Parathyroid adenoma (tissue), 2 donors: ENCODE data around the gene NR1I2.

Source experiments
- H2AFZ ChIP-seq: fragments of 300-600 bp; sonication (generic); one replicate; pipeline ENCODE4 v1.7.0; 2017; ENCODE audit warnings: antibody characterized with exemption, mild to moderate bottlenecking
- H3K27ac ChIP-seq: fragments of 300-600 bp; sonication (generic); one replicate; pipeline ENCODE4 v1.7.0; 2017
- H3K27me3 ChIP-seq: fragments of 300-600 bp; sonication (generic); one replicate; pipeline ENCODE4 v1.7.0; 2017; ENCODE audit warnings: low read length; ENCODE audit not compliant: control insufficient read depth, insufficient read depth
- H3K36me3 ChIP-seq: fragments of 300-600 bp; sonication (generic); one replicate; pipeline ENCODE4 v1.7.0; 2017; ENCODE audit warnings: low read length; ENCODE audit not compliant: control insufficient read depth, insufficient read depth
- H3K4me1 ChIP-seq: fragments of 300-600 bp; sonication (generic); one replicate; pipeline ENCODE4 v1.7.0; 2017; ENCODE audit warnings: control low read depth
- H3K4me2 ChIP-seq: fragments of 300-600 bp; sonication (generic); one replicate; pipeline ENCODE4 v1.7.0; 2017; ENCODE audit warnings: low read length
- H3K4me3 ChIP-seq: fragments of 300-600 bp; sonication (generic); one replicate; pipeline ENCODE4 v1.7.0; 2017; ENCODE audit warnings: low read depth, low read length
- H3K79me2 ChIP-seq: fragments of 300-600 bp; sonication (generic); one replicate; pipeline ENCODE4 v1.7.0; 2017; ENCODE audit warnings: control low read depth
- H3K9ac ChIP-seq: fragments of 300-600 bp; sonication (generic); one replicate; pipeline ENCODE4 v1.7.0; 2017; ENCODE audit warnings: mild to moderate bottlenecking
- H3K9me3 ChIP-seq: fragments of 300-600 bp; sonication (generic); one replicate; pipeline ENCODE4 v1.7.0; 2017; ENCODE audit warnings: low read length; ENCODE audit not compliant: control insufficient read depth
- TF ChIP-seq, protein P1 (sequence below): fragments of 300-600 bp; sonication (generic); IDR thresholded peaks from one replicate; pipeline ENCODE4 v1.7.0; 2017; ENCODE audit warnings: antibody characterized with exemption, mild to moderate bottlenecking
- donor health status: primary hyperparathyroidism.

NR1I2 gene

DNA sequence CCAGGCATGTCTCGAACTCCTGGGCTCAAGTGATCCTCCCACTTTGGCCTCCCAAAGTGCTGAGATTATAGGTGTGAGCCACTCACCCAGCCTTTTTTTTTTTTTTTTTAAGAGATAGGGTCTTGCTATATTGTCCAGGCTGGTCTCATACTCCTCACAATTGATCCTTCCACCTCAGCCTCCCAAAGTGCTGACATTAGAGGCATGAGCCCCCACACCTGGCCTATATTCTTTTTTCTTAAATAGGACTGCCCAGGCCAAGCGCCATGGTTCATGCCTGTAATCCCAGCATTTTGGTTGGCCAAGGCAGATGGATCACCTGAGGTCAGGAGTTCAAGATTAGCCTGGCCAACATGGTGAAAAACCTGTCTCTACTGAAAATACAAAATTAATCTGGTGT, 12.5 kb downstream of the NR1I2 start:
- H2AFZ ChIP-seq: no peak overlapping the region
- H3K4me3 ChIP-seq: no peak overlapping the region
- H3K4me1 ChIP-seq: no peaks in the 10 kb centered on the region
- no peaks in the 10 kb centered on the region for H3K27me3 ChIP-seq
- H3K9ac ChIP-seq: no peak overlapping the region
- H3K9me3 ChIP-seq: no peaks in the 10 kb centered on the region
- TF ChIP-seq, protein P1, sequence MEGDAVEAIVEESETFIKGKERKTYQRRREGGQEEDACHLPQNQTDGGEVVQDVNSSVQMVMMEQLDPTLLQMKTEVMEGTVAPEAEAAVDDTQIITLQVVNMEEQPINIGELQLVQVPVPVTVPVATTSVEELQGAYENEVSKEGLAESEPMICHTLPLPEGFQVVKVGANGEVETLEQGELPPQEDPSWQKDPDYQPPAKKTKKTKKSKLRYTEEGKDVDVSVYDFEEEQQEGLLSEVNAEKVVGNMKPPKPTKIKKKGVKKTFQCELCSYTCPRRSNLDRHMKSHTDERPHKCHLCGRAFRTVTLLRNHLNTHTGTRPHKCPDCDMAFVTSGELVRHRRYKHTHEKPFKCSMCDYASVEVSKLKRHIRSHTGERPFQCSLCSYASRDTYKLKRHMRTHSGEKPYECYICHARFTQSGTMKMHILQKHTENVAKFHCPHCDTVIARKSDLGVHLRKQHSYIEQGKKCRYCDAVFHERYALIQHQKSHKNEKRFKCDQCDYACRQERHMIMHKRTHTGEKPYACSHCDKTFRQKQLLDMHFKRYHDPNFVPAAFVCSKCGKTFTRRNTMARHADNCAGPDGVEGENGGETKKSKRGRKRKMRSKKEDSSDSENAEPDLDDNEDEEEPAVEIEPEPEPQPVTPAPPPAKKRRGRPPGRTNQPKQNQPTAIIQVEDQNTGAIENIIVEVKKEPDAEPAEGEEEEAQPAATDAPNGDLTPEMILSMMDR: no peak
- no peak overlapping the region for H3K27ac ChIP-seq
- no peaks in the 10 kb centered on the region for H3K79me2 ChIP-seq
- no peaks in the 10 kb centered on the region for H3K36me3 ChIP-seq
- H3K4me2 ChIP-seq: no peak overlapping the region

GRCh38 chr3:119794971-119795612, 13.2 kb downstream of the NR1I2 start:
- TF ChIP-seq, protein P1: no peak
- Histone ChIP-seq H3K4me1 (no peaks in the 10 kb centered on the region), H2AFZ (no peak overlapping the region), H3K27ac (no peak overlapping the region), H3K9ac (no peak overlapping the region), H3K36me3 (no peaks in the 10 kb centered on the region), H3K27me3 (no peaks in the 10 kb centered on the region), H3K79me2 (no peaks in the 10 kb centered on the region), H3K4me2 (no peak overlapping the region), H3K9me3 (no peaks in the 10 kb centered on the region), H3K4me3 (no peak overlapping the region)

GRCh38 chr3:119795849-119796248, 13.9 kb downstream of the NR1I2 start:
- Histone ChIP-seq H3K79me2 (no peaks in the 10 kb centered on the region), H3K9ac (no peak overlapping the region)

GRCh38 chr3:119796368-119796767, 14.5 kb downstream of the NR1I2 start:
- H3K4me2 ChIP-seq: no peak overlapping the region
- no peaks in the 10 kb centered on the region for H3K4me1 ChIP-seq
- H3K4me3 ChIP-seq: no peak overlapping the region
- no peak overlapping the region for H2AFZ ChIP-seq
- no peaks in the 10 kb centered on the region for H3K27me3 ChIP-seq
- no peak overlapping the region for H3K27ac ChIP-seq
- no peaks in the 10 kb centered on the region for H3K79me2 ChIP-seq
- TF ChIP-seq, protein P1: no peak
- H3K36me3 ChIP-seq: no peaks in the 10 kb centered on the region
- H3K9ac ChIP-seq: no peak overlapping the region
- no peaks in the 10 kb centered on the region for H3K9me3 ChIP-seq

More at GRCh38 chr3:119795849-119796248, 13.9 kb downstream of the NR1I2 start:
- no peak overlapping the region for H2AFZ ChIP-seq
- TF ChIP-seq, protein P1: no peak
- no peak overlapping the region for H3K27ac ChIP-seq
- H3K4me3 ChIP-seq: no peak overlapping the region
- no peaks in the 10 kb centered on the region for H3K27me3 ChIP-seq
- no peaks in the 10 kb centered on the region for H3K4me1 ChIP-seq
- no peaks in the 10 kb centered on the region for H3K36me3 ChIP-seq
- no peaks in the 10 kb centered on the region for H3K9me3 ChIP-seq
- H3K4me2 ChIP-seq: no peak overlapping the region

GRCh38 chr3:119796785-119797184, 14.9 kb downstream of the NR1I2 start:
- no peak overlapping the region for H3K9ac ChIP-seq
- no peaks in the 10 kb centered on the region for H3K79me2 ChIP-seq
- H2AFZ ChIP-seq: no peak overlapping the region
- TF ChIP-seq, protein P1: no peak
- no peak overlapping the region for H3K4me2 ChIP-seq
- no peak overlapping the region for H3K4me3 ChIP-seq
- H3K9me3 ChIP-seq: no peaks in the 10 kb centered on the region
- H3K27ac ChIP-seq: no peak overlapping the region
- no peaks in the 10 kb centered on the region for H3K27me3 ChIP-seq
- no peaks in the 10 kb centered on the region for H3K4me1 ChIP-seq
- H3K36me3 ChIP-seq: no peaks in the 10 kb centered on the region
